Caco-2 (cell line): ENCODE measurements around the gene SELENOO. TPM values are rescaled to one million over a fixed set of nuclear protein-coding genes. Genes with fewer than 3 reads are reported as not detected.

ENCODE experiments used
- BruUV-seq: library from RNA; stranded (reverse); fragments of 400-500 nt; replicated peaks from 2 replicates; lab custom pipeline; 2021; lab: Mats Ljungman, UMichigan
- CTCF ChIA-PET: fragments of 300-600 bp; sonication (Branson Sonifier 250); formaldehyde crosslinking; loops from one replicate; lab custom pipeline; 2022; ENCODE audit warnings: antibody characterized with exemption; lab: Charles Lee
- POLR2A ChIA-PET: fragments of 300-600 bp; sonication (Branson Sonifier 250); formaldehyde crosslinking; loops from one replicate; lab custom pipeline; 2022; ENCODE audit warnings: antibody characterized with exemption; lab: Charles Lee
- DNase-seq, 2 experiments: peaks; one replicate each; pipeline versions ENCODE4 v3.0.0 to v3.0.0-alpha.2; 2020 to 2022
- H3K27me3 ChIP-seq: replicated peaks from 2 replicates; pipeline ENCODE4 v1.6.0; 2011; ENCODE audit warnings: low read length; ENCODE audit not compliant: control insufficient read depth, insufficient read depth
- H3K36me3 ChIP-seq: 2 replicates; pipeline ENCODE4 v1.5.1; 2011; ENCODE audit warnings: low read length; ENCODE audit not compliant: control insufficient read depth, insufficient read depth
- H3K4me1 ChIP-seq: fragments of 250-450 bp; sonication (Bioruptor Pico); 2 replicates; pipeline ENCODE4 v1.5.1; 2020; ENCODE audit warnings: mild to moderate bottlenecking
- H3K4me3 ChIP-seq: 2 replicates; pipeline ENCODE4 v1.5.1; 2011; ENCODE audit warnings: low read depth, mild to moderate bottlenecking, control low read depth, low read length
- H3K9me3 ChIP-seq: fragments of 250-450 bp; sonication (Bioruptor Pico); 2 replicates; pipeline ENCODE4 v1.5.1; 2020; ENCODE audit warnings: mild to moderate bottlenecking, moderate library complexity
- H3K27ac Mint-ChIP-seq: one replicate; pipeline ENCODE4 v1.8.0; 2022; ENCODE audit warnings: mixed read lengths; ENCODE audit not compliant: unreplicated experiment
- H3K27me3 Mint-ChIP-seq: one replicate; pipeline ENCODE4 v1.8.0; 2022; ENCODE audit warnings: mixed read lengths; ENCODE audit not compliant: insufficient read depth, unreplicated experiment
- H3K36me3 Mint-ChIP-seq: one replicate; pipeline ENCODE4 v1.8.0; 2022; ENCODE audit warnings: mild to moderate bottlenecking, mixed read lengths; ENCODE audit not compliant: insufficient read depth, unreplicated experiment
- H3K4me1 Mint-ChIP-seq: one replicate; pipeline ENCODE4 v1.8.0; 2022; ENCODE audit warnings: low read depth, mixed read lengths; ENCODE audit not compliant: unreplicated experiment
- H3K4me3 Mint-ChIP-seq: one replicate; pipeline ENCODE4 v1.8.0; 2022; ENCODE audit warnings: mild to moderate bottlenecking, moderate library complexity, mixed read lengths; ENCODE audit not compliant: unreplicated experiment
- H3K9me3 Mint-ChIP-seq: one replicate; pipeline ENCODE4 v1.8.0; 2022; ENCODE audit warnings: mixed read lengths; ENCODE audit not compliant: unreplicated experiment
- intact Hi-C: fragments of 100-400 bp; cut with micrococcal nuclease; formaldehyde crosslinking; loops from one replicate; pipeline ENCODE4 v1.10.0; 2022; ENCODE audit not compliant: unreplicated experiment
- total RNA-seq: library from RNA; stranded (reverse); gene quantifications from 2 replicates; pipeline ENCODE4 v1.2.3, GENCODE V29; 2022
- TF ChIP-seq, protein P1 (sequence below), 2 experiments: fragments of 200-600 bp in 1 of 2; IDR thresholded peaks; 1 replicate in 1 of 2; 2 replicates in 1 of 2; pipeline versions ENCODE4 v1.5.1 to v1.8.0; 2011 to 2022; ENCODE audit warnings: antibody characterized with exemption in 1 of 2, control low read depth in 1 of 2, inconsistent platforms in 1 of 2, low read depth in 1 of 2, low read length in 1 of 2, mild to moderate bottlenecking in 1 of 2, moderate library complexity in 1 of 2; ENCODE audit not compliant: insufficient read depth in 1 of 2, severe bottlenecking in 1 of 2, unreplicated experiment in 1 of 2

Gene SELENOO
- total RNA-seq, 1 experiment from 2014 or later: 29.3 TPM

DNA sequence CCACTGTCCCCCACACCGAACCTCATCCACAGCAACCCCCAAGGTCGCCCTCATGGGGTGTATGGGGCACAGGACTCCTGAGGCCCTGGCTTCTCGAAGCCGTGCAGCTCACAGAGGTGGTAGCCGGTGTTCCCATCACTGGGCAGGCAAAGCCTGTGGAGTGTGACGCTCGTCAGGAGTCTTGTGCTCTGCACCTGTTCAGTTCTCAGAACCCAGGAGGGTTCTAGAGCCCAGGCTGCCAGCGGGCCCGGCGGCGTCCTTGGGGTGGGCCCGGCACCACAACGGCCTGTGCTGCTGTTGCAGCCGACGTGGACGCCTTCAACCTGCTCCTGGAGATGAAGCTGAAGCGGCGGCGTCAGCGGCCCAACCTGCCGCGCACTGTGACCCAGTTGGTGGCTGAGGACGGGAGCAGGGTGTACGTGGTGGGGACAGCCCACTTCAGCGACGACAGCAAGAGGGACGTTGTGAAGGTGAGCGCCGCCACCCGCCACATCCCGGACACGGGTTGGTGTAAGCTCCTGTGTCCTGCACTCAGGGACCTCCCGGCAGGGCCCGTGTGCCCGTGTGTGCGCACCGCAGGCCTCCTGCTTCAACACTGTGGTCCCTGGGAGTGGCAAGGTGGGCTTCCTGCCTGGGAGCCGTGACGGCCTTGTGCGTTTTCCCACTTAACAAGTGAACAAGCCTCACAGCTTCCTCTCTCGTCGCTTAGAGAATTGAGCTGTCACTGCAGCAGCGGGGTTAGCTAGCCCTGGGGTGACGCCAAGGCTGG lies 6.6 kb upstream of the SELENOO start:
- Mint-ChIP-seq H3K4me1 (no peaks in the 10 kb centered on the region), H3K9me3 (no peaks in the 10 kb centered on the region), H3K36me3 (no peaks in the 10 kb centered on the region), H3K4me3 (no peak overlapping the region), H3K27me3 (no peaks in the 10 kb centered on the region), H3K27ac (no peak overlapping the region)
- intact Hi-C loops: no loop called here
- CTCF ChIA-PET: no interaction called here
- no peaks in the 10 kb centered on the region for H3K4me1 ChIP-seq
- TF ChIP-seq, protein P1, sequence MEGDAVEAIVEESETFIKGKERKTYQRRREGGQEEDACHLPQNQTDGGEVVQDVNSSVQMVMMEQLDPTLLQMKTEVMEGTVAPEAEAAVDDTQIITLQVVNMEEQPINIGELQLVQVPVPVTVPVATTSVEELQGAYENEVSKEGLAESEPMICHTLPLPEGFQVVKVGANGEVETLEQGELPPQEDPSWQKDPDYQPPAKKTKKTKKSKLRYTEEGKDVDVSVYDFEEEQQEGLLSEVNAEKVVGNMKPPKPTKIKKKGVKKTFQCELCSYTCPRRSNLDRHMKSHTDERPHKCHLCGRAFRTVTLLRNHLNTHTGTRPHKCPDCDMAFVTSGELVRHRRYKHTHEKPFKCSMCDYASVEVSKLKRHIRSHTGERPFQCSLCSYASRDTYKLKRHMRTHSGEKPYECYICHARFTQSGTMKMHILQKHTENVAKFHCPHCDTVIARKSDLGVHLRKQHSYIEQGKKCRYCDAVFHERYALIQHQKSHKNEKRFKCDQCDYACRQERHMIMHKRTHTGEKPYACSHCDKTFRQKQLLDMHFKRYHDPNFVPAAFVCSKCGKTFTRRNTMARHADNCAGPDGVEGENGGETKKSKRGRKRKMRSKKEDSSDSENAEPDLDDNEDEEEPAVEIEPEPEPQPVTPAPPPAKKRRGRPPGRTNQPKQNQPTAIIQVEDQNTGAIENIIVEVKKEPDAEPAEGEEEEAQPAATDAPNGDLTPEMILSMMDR (IDR thresholded peaks at IDR 0.05; ENCODE audit: insufficient read depth in 1 of 2, low read depth in 1 of 2, low read length in 1 of 2, severe bottlenecking in 1 of 2, unreplicated experiment in 1 of 2): no peak
- no peaks in the 10 kb centered on the region for H3K9me3 ChIP-seq
- DNase-seq: no peak
- no peaks in the 10 kb centered on the region for H3K36me3 ChIP-seq
- no peak overlapping the region for H3K4me3 ChIP-seq
- BruUV-seq: no TSS peak
- H3K27me3 ChIP-seq: no peaks in the 10 kb centered on the region
- POLR2A ChIA-PET: no interaction called here

DNA sequence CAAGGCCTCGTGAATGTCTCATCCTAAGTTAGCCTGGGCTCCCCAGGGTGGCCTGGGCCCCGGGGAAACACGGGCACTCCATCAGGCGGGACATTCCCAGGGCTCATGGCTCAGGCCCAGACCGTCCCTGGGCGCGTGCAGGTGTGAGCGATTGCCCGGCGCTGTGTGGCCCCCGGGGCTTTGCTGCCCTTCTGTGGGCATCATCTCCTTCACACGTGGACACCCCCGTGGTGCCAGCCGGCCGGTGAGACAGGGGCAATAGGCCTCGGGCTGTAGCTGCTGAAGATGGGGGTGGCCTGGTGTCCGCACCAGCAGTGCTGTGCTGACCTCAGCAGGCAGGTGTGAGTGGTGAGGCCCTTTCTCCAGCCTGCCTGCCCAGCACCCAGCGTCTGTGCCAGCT lies 4.6 kb upstream of the SELENOO start:
- Histone ChIP-seq H3K4me3 (no peak overlapping the region), H3K36me3 (no peaks in the 10 kb centered on the region), H3K9me3 (no peaks in the 10 kb centered on the region), H3K27me3 (no peaks in the 10 kb centered on the region), H3K4me1 (peaks cover 4% of the 10 kb centered on the region; the same call in 1 of the 2 replicates)
- no TSS peak for BruUV-seq
- no peaks in the 10 kb centered on the region for H3K9me3 Mint-ChIP-seq
- H3K27ac Mint-ChIP-seq: no peak overlapping the region
- intact Hi-C loops: no loop called here
- no peaks in the 10 kb centered on the region for H3K27me3 Mint-ChIP-seq
- TF ChIP-seq, protein P1 (IDR thresholded peaks at IDR 0.05; ENCODE audit: insufficient read depth in 1 of 2, low read depth in 1 of 2, low read length in 1 of 2, severe bottlenecking in 1 of 2, unreplicated experiment in 1 of 2): no peak
- no peak overlapping the region for H3K4me3 Mint-ChIP-seq
- POLR2A ChIA-PET: no interaction called here
- H3K36me3 Mint-ChIP-seq: no peaks in the 10 kb centered on the region
- no peaks in the 10 kb centered on the region for H3K4me1 Mint-ChIP-seq
- CTCF ChIA-PET: interaction anchor here (0.6 kb wide), 1 partner anchor 140 kb away, joined by 13 read pairs; no protein-coding TSS in a partner anchor
- DNase-seq: no peak

DNA sequence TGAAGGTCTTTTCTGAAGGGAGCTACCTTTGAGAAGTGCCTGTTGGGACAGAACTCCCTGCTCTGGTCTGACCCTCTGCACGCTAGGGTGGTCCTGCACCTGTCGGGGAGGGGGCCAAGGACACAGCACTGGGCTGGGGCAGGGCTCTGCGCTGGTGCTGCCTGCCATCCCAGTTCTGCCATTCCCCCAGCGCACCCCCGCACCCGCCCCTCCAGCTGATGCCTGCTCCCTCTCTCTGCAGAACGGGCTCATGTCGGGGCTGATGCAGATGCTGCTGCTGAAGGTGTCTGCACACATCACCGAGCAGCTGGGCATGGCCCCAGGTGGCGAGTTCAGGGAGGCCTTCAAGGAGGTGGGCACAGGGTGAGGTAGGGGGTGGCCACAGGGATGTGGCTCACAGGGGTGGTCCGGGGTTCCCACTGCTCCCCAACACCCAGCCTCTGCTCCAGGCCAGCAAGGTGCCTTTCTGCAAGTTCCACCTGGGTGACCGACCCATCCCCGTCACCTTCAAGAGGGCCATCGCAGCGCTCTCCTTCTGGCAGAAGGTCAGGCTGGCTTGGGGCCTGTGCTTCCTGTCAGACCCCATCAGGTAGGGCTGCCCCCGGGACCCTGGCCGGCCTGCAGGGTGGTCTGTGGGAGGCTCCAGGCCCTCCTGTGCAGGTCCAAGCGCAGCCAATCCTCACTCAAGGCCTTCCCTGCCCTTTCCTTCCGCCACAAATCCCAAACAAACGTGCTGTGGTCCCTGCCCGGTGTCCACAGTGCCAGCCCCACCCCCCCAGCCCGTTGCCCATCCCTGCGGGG lies 3.6 kb upstream of the SELENOO start:
- ChIA-PET CTCF (no interaction called here), POLR2A (no interaction called here)
- Histone ChIP-seq H3K36me3 (no peaks in the 10 kb centered on the region), H3K9me3 (no peaks in the 10 kb centered on the region), H3K4me1 (peaks cover 4% of the 10 kb centered on the region), H3K4me3 (no peak overlapping the region), H3K27me3 (no peaks in the 10 kb centered on the region)
- intact Hi-C loops: no loop called here
- no peaks in the 10 kb centered on the region for H3K9me3 Mint-ChIP-seq
- H3K4me3 Mint-ChIP-seq: no peak overlapping the region
- H3K36me3 Mint-ChIP-seq: peaks cover 5% of the 10 kb centered on the region
- DNase-seq: no peak
- BruUV-seq: no TSS peak
- peaks cover 3% of the 10 kb centered on the region for H3K4me1 Mint-ChIP-seq
- TF ChIP-seq, protein P1 (IDR thresholded peaks at IDR 0.05; ENCODE audit: insufficient read depth in 1 of 2, low read depth in 1 of 2, low read length in 1 of 2, severe bottlenecking in 1 of 2, unreplicated experiment in 1 of 2): no peak
- no peak overlapping the region for H3K27ac Mint-ChIP-seq
- H3K27me3 Mint-ChIP-seq: no peaks in the 10 kb centered on the region
